ENCODE results near the gene DACH1. TPM values are rescaled to one million over a fixed set of nuclear protein-coding genes. Genes with fewer than 3 reads are reported as not detected.

Gene DACH1
- total and polyA plus RNA-seq, 2 donors (not counting 1 experiment from before 2014, with no cell fraction given) = 0.02 to 0.33 TPM

- H3K27me3 ChIP-seq (ENCODE audit: control insufficient read depth, insufficient read depth, low read length) = no peaks in the 10 kb centered on the region
- no peak overlapping the region for H3K27ac ChIP-seq (ENCODE audit: insufficient read depth, low read length)
- no peak for TF ChIP-seq CTCF (conservative IDR thresholded peaks at IDR 0.05 in 1 of 2, IDR thresholded peaks at IDR 0.05 in 1 of 2; ENCODE audit: low read depth in 1 of 2, low read length in 2 of 2)
- TF ChIP-seq EZH2 (IDR thresholded peaks at IDR 0.05; ENCODE audit: low read length, missing control alignments) = no peak
- no peaks in the 10 kb centered on the region for H3K79me2 ChIP-seq (ENCODE audit: control insufficient read depth, insufficient read depth, low read length)
- no peak overlapping the region for H3K9ac ChIP-seq (ENCODE audit: insufficient read depth, low read length)
- no peaks in the 10 kb centered on the region for H4K20me1 ChIP-seq (ENCODE audit: control insufficient read depth, extremely low read depth, insufficient read depth, low read length)
- H3K36me3 ChIP-seq (ENCODE audit: control insufficient read depth, insufficient read depth, low read length) = no peaks in the 10 kb centered on the region
- no peak for DNase-seq (ENCODE audit: low read depth in 2 of 2)
- no peaks in the 10 kb centered on the region for H3K9me3 ChIP-seq (ENCODE audit: control insufficient read depth, insufficient read depth, low read depth, low read length)
- no peak overlapping the region for H3K4me3 ChIP-seq (replicated peaks in 1 of 4; ENCODE audit: control extremely low read depth in 1 of 4, insufficient read depth in 1 of 4, low read depth in 3 of 4, low read length in 4 of 4)
- H2AFZ ChIP-seq (ENCODE audit: low read length) = no peak overlapping the region
- no peaks in the 10 kb centered on the region for H3K4me1 ChIP-seq (ENCODE audit: control insufficient read depth, extremely low read depth, insufficient read depth, low read length)
- no peak overlapping the region for H3K4me2 ChIP-seq (ENCODE audit: extremely low read depth, insufficient read depth, low read length)
Observed at GRCh38 chr13:71578048-71578447, 289.0 kb downstream of the DACH1 start.

GRCh38 chr13:71577127-71577526 is 289.9 kb downstream of the DACH1 start:
- Histone ChIP-seq H3K4me3 (replicated peaks in 1 of 4; ENCODE audit: control extremely low read depth in 1 of 4, insufficient read depth in 1 of 4, low read depth in 3 of 4, low read length in 4 of 4) (no peak overlapping the region), H3K4me2 (ENCODE audit: extremely low read depth, insufficient read depth, low read length) (no peak overlapping the region), H3K9ac (ENCODE audit: insufficient read depth, low read length) (no peak overlapping the region), H3K27ac (ENCODE audit: insufficient read depth, low read length) (no peak overlapping the region), H4K20me1 (ENCODE audit: control insufficient read depth, extremely low read depth, insufficient read depth, low read length) (no peaks in the 10 kb centered on the region), H3K9me3 (ENCODE audit: control insufficient read depth, insufficient read depth, low read depth, low read length) (no peaks in the 10 kb centered on the region), H2AFZ (ENCODE audit: low read length) (no peak overlapping the region), H3K79me2 (ENCODE audit: control insufficient read depth, insufficient read depth, low read length) (no peaks in the 10 kb centered on the region), H3K36me3 (ENCODE audit: control insufficient read depth, insufficient read depth, low read length) (no peaks in the 10 kb centered on the region), H3K4me1 (ENCODE audit: control insufficient read depth, extremely low read depth, insufficient read depth, low read length) (no peaks in the 10 kb centered on the region), H3K27me3 (ENCODE audit: control insufficient read depth, insufficient read depth, low read length) (no peaks in the 10 kb centered on the region)
- DNase-seq (ENCODE audit: low read depth in 2 of 2) = peak in 1 of 2 donors; percentile 74
- no peak for TF ChIP-seq CTCF (conservative IDR thresholded peaks at IDR 0.05 in 1 of 2, IDR thresholded peaks at IDR 0.05 in 1 of 2; ENCODE audit: low read depth in 1 of 2, low read length in 2 of 2)
- no peak for TF ChIP-seq EZH2 (IDR thresholded peaks at IDR 0.05; ENCODE audit: low read length, missing control alignments)

GRCh38 chr13:71576571-71576970 is 290.4 kb downstream of the DACH1 start:
- no peak for DNase-seq (ENCODE audit: low read depth in 2 of 2)
- no peak overlapping the region for H2AFZ ChIP-seq (ENCODE audit: low read length)
- no peaks in the 10 kb centered on the region for H3K27me3 ChIP-seq (ENCODE audit: control insufficient read depth, insufficient read depth, low read length)
- no peaks in the 10 kb centered on the region for H3K4me1 ChIP-seq (ENCODE audit: control insufficient read depth, extremely low read depth, insufficient read depth, low read length)
- H3K9me3 ChIP-seq (ENCODE audit: control insufficient read depth, insufficient read depth, low read depth, low read length) = no peaks in the 10 kb centered on the region
- no peaks in the 10 kb centered on the region for H3K36me3 ChIP-seq (ENCODE audit: control insufficient read depth, insufficient read depth, low read length)
- H3K27ac ChIP-seq (ENCODE audit: insufficient read depth, low read length) = no peak overlapping the region
- no peak for TF ChIP-seq EZH2 (IDR thresholded peaks at IDR 0.05; ENCODE audit: low read length, missing control alignments)
- no peak for TF ChIP-seq CTCF (conservative IDR thresholded peaks at IDR 0.05 in 1 of 2, IDR thresholded peaks at IDR 0.05 in 1 of 2; ENCODE audit: low read depth in 1 of 2, low read length in 2 of 2)
- H3K4me3 ChIP-seq (replicated peaks in 1 of 4; ENCODE audit: control extremely low read depth in 1 of 4, insufficient read depth in 1 of 4, low read depth in 3 of 4, low read length in 4 of 4) = no peak overlapping the region
- H3K9ac ChIP-seq (ENCODE audit: insufficient read depth, low read length) = no peak overlapping the region
- H3K79me2 ChIP-seq (ENCODE audit: control insufficient read depth, insufficient read depth, low read length) = no peaks in the 10 kb centered on the region
- no peaks in the 10 kb centered on the region for H4K20me1 ChIP-seq (ENCODE audit: control insufficient read depth, extremely low read depth, insufficient read depth, low read length)
- H3K4me2 ChIP-seq (ENCODE audit: extremely low read depth, insufficient read depth, low read length) = no peak overlapping the region

All from fibroblast of lung (primary cell).